Adrenal gland (tissue), 12 donors: ENCODE results near the gene PIEZO2. TPM values are rescaled to one million over a fixed set of nuclear protein-coding genes. Genes with fewer than 3 reads are reported as not detected.

ENCODE experiments used
- DNase-seq, 7 donors: peaks; one replicate each; pipeline ENCODE4 v3.0.0-alpha.2; 2019 to 2020
- H3K27ac ChIP-seq, 5 donors: fragments of 200-600 bp; sonication (generic) in 4 of 5; 1 replicate in 3 of 5; 2 replicates in 2 of 5; pipeline versions ENCODE4 v1.5.1 to v1.8.0; 2016 to 2020; ENCODE audit warnings: mild to moderate bottlenecking in 1 of 5
- H3K27me3 ChIP-seq: fragments of 200-600 bp; 2 replicates; pipeline ENCODE4 v1.8.0; 2021
- H3K36me3 ChIP-seq, 2 donors: fragments of 200-600 bp; replicated peaks in 1 of 2; 1 replicate in 1 of 2; 2 replicates in 1 of 2; pipeline versions ENCODE4 v1.5.1 to v1.8.0; 2018 to 2022
- H3K4me1 ChIP-seq, 2 donors: fragments of 200-600 bp; replicated peaks in 1 of 2; 1 replicate in 1 of 2; 2 replicates in 1 of 2; pipeline versions ENCODE4 v1.5.1 to v1.8.0; 2018 to 2021
- H3K4me3 ChIP-seq, 4 donors: fragments of 200-600 bp; sonication (generic) in 3 of 4; one replicate each; pipeline ENCODE4 v1.5.1; 2016 to 2018
- H3K9me3 ChIP-seq, 3 donors: fragments of 200-600 bp; sonication (generic) in 1 of 3; replicated peaks in 1 of 3; 1 replicate in 2 of 3; 2 replicates in 1 of 3; pipeline versions ENCODE4 v1.5.1 to v1.8.0; 2016 to 2021
- CTCF ChIP-seq, 6 experiments: fragments of 450-650 bp in 4 of 6; fragments of 200-600 bp in 2 of 6; sonication (generic) in 1 of 6; IDR thresholded peaks; 1 replicate in 5 of 6; 2 replicates in 1 of 6; pipeline versions ENCODE4 v1.5.1 to v1.8.0; 2016 to 2021; ENCODE audit warnings: antibody characterized with exemption in 6 of 6, mild to moderate bottlenecking in 2 of 6, moderate library complexity in 1 of 6
- POLR2A ChIP-seq, 2 donors: fragments of 450-650 bp; IDR thresholded peaks; one replicate each; pipeline ENCODE4 v1.6.1; 2017; ENCODE audit warnings: antibody characterized with exemption in 2 of 2, mild to moderate bottlenecking in 2 of 2, moderate library complexity in 1 of 2
- WGBS, 4 donors: extraction: QIAGEN DNeasy Blood & Tissue Kit in 2 of 4; methylation state at CpG; one replicate each; pipeline versions ENCODE4 v1.1.5 to v1.1.7; 2013 to 2017; 5-methylcytosine and 5-hydroxymethylcytosine counted together
- intact Hi-C, 2 donors: fragments of 100-400 bp; cut with DNase I; formaldehyde crosslinking; loops; one replicate each; pipeline versions ENCODE4 v1.14.1 to v1.15.0; 2022 to 2023
- polyA plus RNA-seq, 3 donors: library from polyadenylated mRNA; stranded (reverse); fragments of 200-250 nt in 2 of 3; fragments of 350-450 nt in 1 of 3; fragmentation: Illumina TruSeq in 1 of 3; extraction: RNeasy Lipid Tissue Mini Kit (QIAGEN cat#74804) in 1 of 3; gene quantifications; one replicate each; pipeline ENCODE4 v1.2.3, GENCODE V29; 2013 to 2014
- total RNA-seq, 9 donors: library from RNA; depleted of rRNA in 4 of 9; stranded (reverse); fragments of >200 nt in 4 of 9; fragments of 120-200 nt in 1 of 9; fragmentation: NEBNext Ultra II Directional in 1 of 9; extraction: Animal tissue kit (Norgen Biotek cat#: 25700) in 1 of 9; gene quantifications; one replicate each; pipeline versions ENCODE4 v1.1.0 to v1.2.4, GENCODE V29; 2013 to 2023
- donor health status: healthy with polysubstance abuse.
- donor health status: Bipolar disorder and iron deficiency.
- donor health status: DM: yes; HTN: yes; CAD: no.
- donor health status: DM: no; HTN: no; CAD: no.
- donor health status: DM: no; HTN: no; CAD: no.
- donor health status: DM: yes; HTN: yes; CAD: no.

PIEZO2 gene
- total and polyA plus RNA-seq, 12 donors, result 0.88 to 18.0 (median 2.6) TPM

GRCh38 chr18:10785798-10786197 lies 363.6 kb downstream of the PIEZO2 start:
- Histone ChIP-seq H3K27ac (no peak overlapping the region), H3K27me3 (no peaks in the 10 kb centered on the region), H3K9me3 (no peaks in the 10 kb centered on the region), H3K4me1 (no peaks in the 10 kb centered on the region), H3K4me3 (no peak overlapping the region), H3K36me3 (no peaks in the 10 kb centered on the region)
- TF ChIP-seq CTCF (IDR thresholded peaks at IDR 0.05) (no peak), POLR2A (IDR thresholded peaks at IDR 0.05) (no peak)
- intact Hi-C loops, result no loop called here
- no peak for DNase-seq
- 50 to 75% (median 63%) methylated on average over 3 of the region's 3 CpGs for WGBS, 4 donors

GRCh38 chr18:10784596-10785202 lies 364.7 kb downstream of the PIEZO2 start:
- H3K4me1 ChIP-seq, result no peaks in the 10 kb centered on the region

DNA sequence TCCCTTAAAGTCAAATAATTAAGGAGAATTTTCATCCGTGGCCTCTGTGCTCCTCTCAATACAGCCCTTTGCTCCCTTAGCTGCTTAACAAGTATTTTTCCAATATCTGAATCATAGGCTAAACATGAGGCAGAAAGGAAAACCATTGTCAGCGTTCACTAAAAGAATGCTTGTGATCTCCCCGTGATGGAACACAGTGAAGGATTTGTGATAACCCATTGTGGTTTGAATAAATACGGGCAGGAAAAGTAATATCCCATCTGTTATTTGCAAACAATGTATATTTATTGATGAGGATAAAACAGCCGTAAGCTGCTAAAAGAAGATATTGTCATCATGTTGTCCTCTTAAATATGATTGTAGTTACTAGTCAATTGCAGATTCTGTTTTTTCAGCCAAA lies 365.4 kb downstream of the PIEZO2 start:
- Histone ChIP-seq H3K36me3 (no peaks in the 10 kb centered on the region), H3K4me1 (no peaks in the 10 kb centered on the region), H3K27me3 (no peaks in the 10 kb centered on the region), H3K4me3 (no peak overlapping the region), H3K9me3 (no peaks in the 10 kb centered on the region), H3K27ac (no peak overlapping the region)
- no peak for TF ChIP-seq CTCF (IDR thresholded peaks at IDR 0.05)
- no peak for TF ChIP-seq POLR2A (IDR thresholded peaks at IDR 0.05)
- WGBS, 4 donors, result 77 to 82% (median 79%) methylated on average over 5 of the region's 5 CpGs
- intact Hi-C loops, result no loop called here
- DNase-seq, result no peak

More at GRCh38 chr18:10784596-10785202, 364.7 kb downstream of the PIEZO2 start:
- no peak for TF ChIP-seq POLR2A (IDR thresholded peaks at IDR 0.05)
- intact Hi-C loops, result no loop called here
- H3K4me3 ChIP-seq, result no peak overlapping the region
- no peak overlapping the region for H3K27ac ChIP-seq
- no peaks in the 10 kb centered on the region for H3K36me3 ChIP-seq
- no peak for DNase-seq
- 72 to 86% (median 77%) methylated on average over 7 of the region's 7 CpGs for WGBS, 4 donors
- no peaks in the 10 kb centered on the region for H3K9me3 ChIP-seq
- no peaks in the 10 kb centered on the region for H3K27me3 ChIP-seq

- no peak overlapping the region for H3K4me3 ChIP-seq
- H3K27me3 ChIP-seq, result no peaks in the 10 kb centered on the region
- no peak for DNase-seq
- no peaks in the 10 kb centered on the region for H3K4me1 ChIP-seq
- intact Hi-C loops, result no loop called here
- no peaks in the 10 kb centered on the region for H3K9me3 ChIP-seq
- H3K27ac ChIP-seq, result no peak overlapping the region
- no peak for TF ChIP-seq CTCF (IDR thresholded peaks at IDR 0.05)
- no peak for TF ChIP-seq POLR2A (IDR thresholded peaks at IDR 0.05)
- no peaks in the 10 kb centered on the region for H3K36me3 ChIP-seq
- 63 to 76% (median 70%) methylated on average over 6 of the region's 6 CpGs for WGBS, 4 donors
Measured at GRCh38 chr18:10776493-10776892, 372.9 kb downstream of the PIEZO2 start.

- DNase-seq, result no peak
- intact Hi-C loops, result no loop called here
- no peaks in the 10 kb centered on the region for H3K27me3 ChIP-seq
- H3K36me3 ChIP-seq, result no peaks in the 10 kb centered on the region
- WGBS, 4 donors, result 71 to 78% (median 74%) methylated on average over 5 of the region's 5 CpGs
- H3K4me3 ChIP-seq, result no peak overlapping the region
- no peaks in the 10 kb centered on the region for H3K4me1 ChIP-seq
- no peak overlapping the region for H3K27ac ChIP-seq
- TF ChIP-seq POLR2A (IDR thresholded peaks at IDR 0.05), result no peak
- no peak for TF ChIP-seq CTCF (IDR thresholded peaks at IDR 0.05)
- H3K9me3 ChIP-seq, result no peaks in the 10 kb centered on the region
Measured at GRCh38 chr18:10775026-10775425, 374.3 kb downstream of the PIEZO2 start.
